ENCODE data around the gene NHS.

NHS gene

GRCh38 chrX:17521871-17522693 lies 147.1 kb downstream of the NHS start:
- TF ChIP-seq, protein P1, sequence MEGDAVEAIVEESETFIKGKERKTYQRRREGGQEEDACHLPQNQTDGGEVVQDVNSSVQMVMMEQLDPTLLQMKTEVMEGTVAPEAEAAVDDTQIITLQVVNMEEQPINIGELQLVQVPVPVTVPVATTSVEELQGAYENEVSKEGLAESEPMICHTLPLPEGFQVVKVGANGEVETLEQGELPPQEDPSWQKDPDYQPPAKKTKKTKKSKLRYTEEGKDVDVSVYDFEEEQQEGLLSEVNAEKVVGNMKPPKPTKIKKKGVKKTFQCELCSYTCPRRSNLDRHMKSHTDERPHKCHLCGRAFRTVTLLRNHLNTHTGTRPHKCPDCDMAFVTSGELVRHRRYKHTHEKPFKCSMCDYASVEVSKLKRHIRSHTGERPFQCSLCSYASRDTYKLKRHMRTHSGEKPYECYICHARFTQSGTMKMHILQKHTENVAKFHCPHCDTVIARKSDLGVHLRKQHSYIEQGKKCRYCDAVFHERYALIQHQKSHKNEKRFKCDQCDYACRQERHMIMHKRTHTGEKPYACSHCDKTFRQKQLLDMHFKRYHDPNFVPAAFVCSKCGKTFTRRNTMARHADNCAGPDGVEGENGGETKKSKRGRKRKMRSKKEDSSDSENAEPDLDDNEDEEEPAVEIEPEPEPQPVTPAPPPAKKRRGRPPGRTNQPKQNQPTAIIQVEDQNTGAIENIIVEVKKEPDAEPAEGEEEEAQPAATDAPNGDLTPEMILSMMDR (IDR thresholded peaks at IDR 0.05; ENCODE audit: low read depth, low read length): no peak
- H3K4me3 ChIP-seq (ENCODE audit: low read depth, low read length): no peak overlapping the region

- TF ChIP-seq, protein P1 (IDR thresholded peaks at IDR 0.05; ENCODE audit: low read depth, low read length): no peak
- H3K4me3 ChIP-seq (ENCODE audit: low read depth, low read length): no peak overlapping the region
Observed at GRCh38 chrX:17525266-17525665, 150.3 kb downstream of the NHS start.

GRCh38 chrX:17525762-17526555 lies 151.0 kb downstream of the NHS start:
- H3K4me3 ChIP-seq (ENCODE audit: low read depth, low read length): no peak overlapping the region
- TF ChIP-seq, protein P1 (IDR thresholded peaks at IDR 0.05; ENCODE audit: low read depth, low read length): no peak

GRCh38 chrX:17527135-17527701 lies 152.2 kb downstream of the NHS start:
- TF ChIP-seq, protein P1 (IDR thresholded peaks at IDR 0.05; ENCODE audit: low read depth, low read length): no peak
- no peak overlapping the region for H3K4me3 ChIP-seq (ENCODE audit: low read depth, low read length)

DNA sequence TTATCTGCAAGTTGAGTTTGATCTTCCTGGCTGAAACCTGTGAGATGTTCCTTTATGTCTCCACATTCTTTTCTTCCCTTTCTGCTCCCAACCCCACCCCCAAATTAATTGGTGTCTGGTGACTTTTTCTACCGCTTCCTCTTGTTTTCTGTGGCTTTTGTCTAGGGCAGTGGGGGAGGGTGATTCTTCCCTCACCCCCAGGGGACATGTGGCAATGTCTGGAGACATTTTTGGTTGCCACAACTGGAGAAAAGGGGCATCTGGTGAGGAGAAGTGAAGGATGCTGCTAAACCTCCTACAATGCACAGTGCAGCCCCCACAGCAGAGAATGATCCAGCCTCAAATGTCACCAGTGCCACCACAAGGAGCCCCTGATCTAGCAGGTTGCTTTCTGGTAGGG lies 152.9 kb downstream of the NHS start:
- H3K4me3 ChIP-seq (ENCODE audit: low read depth, low read length): no peak overlapping the region

GRCh38 chrX:17529151-17529745 lies 154.2 kb downstream of the NHS start:
- no peak overlapping the region for H3K4me3 ChIP-seq (ENCODE audit: low read depth, low read length)
- TF ChIP-seq, protein P1 (IDR thresholded peaks at IDR 0.05; ENCODE audit: low read depth, low read length): no peak

More for the DNA sequence above, 152.9 kb downstream of the NHS start:
- TF ChIP-seq, protein P1 (IDR thresholded peaks at IDR 0.05; ENCODE audit: low read depth, low read length): no peak

All from WI38 (cell line).